Endothelial cell of umbilical vein (primary cell): ENCODE results near the gene CNIH2. TPM values are rescaled to one million over a fixed set of nuclear protein-coding genes. Genes with fewer than 3 reads are reported as not detected.

Experiments
- BruUV-seq: library from RNA; stranded (reverse); fragments of 400-500 nt; replicated peaks from 2 replicates; lab custom pipeline; 2021; lab: Mats Ljungman, UMichigan
- CTCF ChIA-PET: fragments of 300-600, 350-600 bp; sonication (Branson Sonifier 250); formaldehyde crosslinking; loops from one replicate; lab custom pipeline; 2021; ENCODE audit warnings: antibody characterized with exemption, inconsistent platforms; lab: Charles Lee
- POLR2A ChIA-PET: fragments of 300-600, 350-600 bp; sonication (Branson Sonifier 250); formaldehyde crosslinking; loops from one replicate; lab custom pipeline; 2021; ENCODE audit warnings: antibody characterized with exemption, inconsistent platforms; lab: Charles Lee
- DNase-seq: peaks from one replicate; pipeline ENCODE4 v3.0.0-alpha.2; 2011; ENCODE audit warnings: low read depth, low spot score
- FAIRE-seq: peaks from 2 replicates; lab custom pipeline; 2011; peaks lifted over from hg19 to GRCh38; lab: Jason Lieb, UNC
- H2AFZ ChIP-seq: 2 replicates; pipeline ENCODE4 v1.6.0; 2012; ENCODE audit warnings: low read depth, low read length, control low read depth, inconsistent platforms
- H3K27ac ChIP-seq: 2 replicates; pipeline ENCODE4 v1.5.1; 2011; ENCODE audit warnings: low read depth, mild to moderate bottlenecking, control low read depth, low read length, moderate library complexity; ENCODE audit not compliant: insufficient read depth
- H3K27me3 ChIP-seq, 2 experiments: 2 replicates each; pipeline versions ENCODE4 v1.6.0 to v1.6.1; 2011; ENCODE audit warnings: low read length in 2 of 2, mixed read lengths in 1 of 2; ENCODE audit not compliant: control insufficient read depth in 2 of 2, insufficient read depth in 2 of 2
- H3K36me3 ChIP-seq, 2 experiments: 2 replicates in 1 of 2; 3 replicates in 1 of 2; pipeline ENCODE4 v1.5.1; 2011; ENCODE audit warnings: low read length in 2 of 2, mild to moderate bottlenecking in 1 of 2, moderate library complexity in 1 of 2; ENCODE audit not compliant: control insufficient read depth in 2 of 2, insufficient read depth in 2 of 2; ENCODE audit errors: extremely low read depth in 1 of 2
- H3K4me1 ChIP-seq: 3 replicates; pipeline ENCODE4 v1.5.1; 2011; ENCODE audit warnings: mild to moderate bottlenecking, low read length; ENCODE audit not compliant: control insufficient read depth, insufficient read depth; ENCODE audit errors: extremely low read depth
- H3K4me2 ChIP-seq: 2 replicates; pipeline ENCODE4 v1.6.1; 2011; ENCODE audit warnings: low read length, control low read depth, mixed read lengths; ENCODE audit not compliant: insufficient read depth
- H3K4me3 ChIP-seq, 3 experiments: fragments of 200-600 bp in 1 of 3; sonication (generic), shearing (Covaris generic) in 1 of 3; replicated peaks in 1 of 3; 2 replicates each; pipeline ENCODE4 v1.5.1; 2011 to 2016; ENCODE audit warnings: control low read depth in 3 of 3, low read length in 3 of 3, mild to moderate bottlenecking in 2 of 3, inconsistent platforms in 1 of 3, low read depth in 1 of 3, moderate library complexity in 1 of 3; ENCODE audit not compliant: insufficient read depth in 1 of 3
- H3K79me2 ChIP-seq: 2 replicates; pipeline ENCODE4 v1.6.0; 2012; ENCODE audit warnings: low read length, inconsistent platforms; ENCODE audit not compliant: control insufficient read depth, insufficient read depth
- H3K9ac ChIP-seq: replicated peaks from 2 replicates; pipeline ENCODE3; 2011; ENCODE audit warnings: low read length, control low read depth; ENCODE audit not compliant: insufficient read depth; ENCODE audit errors: extremely low read depth
- H3K9me1 ChIP-seq: replicated peaks from 3 replicates; pipeline ENCODE4 v1.6.0; 2011; ENCODE audit warnings: mild to moderate bottlenecking, low read length; ENCODE audit not compliant: control insufficient read depth, insufficient read depth; ENCODE audit errors: extremely low read depth
- H3K9me3 ChIP-seq: replicated peaks from 2 replicates; pipeline ENCODE4 v1.5.1; 2012; ENCODE audit warnings: low read length, inconsistent platforms; ENCODE audit not compliant: control insufficient read depth, insufficient read depth
- H4K20me1 ChIP-seq: replicated peaks from 2 replicates; pipeline ENCODE3; 2011; ENCODE audit warnings: mild to moderate bottlenecking, low read length; ENCODE audit not compliant: control insufficient read depth, insufficient read depth; ENCODE audit errors: extremely low read depth
- CTCF ChIP-seq, 2 donors: IDR thresholded peaks; 1 replicate in 1 of 2; 2 replicates in 1 of 2; pipeline ENCODE4 v1.5.1; 2011; ENCODE audit warnings: low read length in 2 of 2, mild to moderate bottlenecking in 2 of 2, moderate library complexity in 2 of 2, control low read depth in 1 of 2, inconsistent platforms in 1 of 2, low read depth in 1 of 2; ENCODE audit not compliant: insufficient read depth in 1 of 2; ENCODE audit errors: extremely low read depth in 1 of 2
- EZH2 ChIP-seq: IDR thresholded peaks from 2 replicates; pipeline ENCODE4 v1.6.1; 2012; ENCODE audit warnings: borderline replicate concordance, low read depth, mild to moderate bottlenecking, moderate library complexity, low read length, inconsistent platforms; ENCODE audit not compliant: severe bottlenecking
- FOS ChIP-seq: IDR thresholded peaks from 2 replicates; pipeline ENCODE4 v1.6.1; 2011; ENCODE audit warnings: mild to moderate bottlenecking, low read length, moderate library complexity, borderline replicate concordance; ENCODE audit not compliant: insufficient read depth
- GATA2 ChIP-seq: IDR thresholded peaks from 2 replicates; pipeline ENCODE4 v1.7.0; 2011; ENCODE audit warnings: low read depth, mild to moderate bottlenecking, moderate library complexity, mixed read lengths, low read length; ENCODE audit not compliant: insufficient read length, insufficient read depth
- JUN ChIP-seq: IDR thresholded peaks from 2 replicates; pipeline ENCODE4 v1.6.1; 2011; ENCODE audit warnings: borderline replicate concordance, low read depth; ENCODE audit not compliant: insufficient read length, insufficient read depth
- MAX ChIP-seq: IDR thresholded peaks from 2 replicates; pipeline ENCODE4 v1.6.1; 2011; ENCODE audit not compliant: insufficient read depth, insufficient read length
- MYC ChIP-seq: IDR thresholded peaks from one replicate; pipeline ENCODE4 v1.6.1; 2011; ENCODE audit warnings: mild to moderate bottlenecking, low read depth, low read length
- POLR2A ChIP-seq: IDR thresholded peaks from 2 replicates; pipeline ENCODE4 v1.6.1; 2012; ENCODE audit warnings: low read depth, mild to moderate bottlenecking, control low read depth, low read length
- dilution Hi-C: fragments of 300-500 bp; cut with MboI; formaldehyde crosslinking; loops from one replicate; pipeline ENCODE4 v1.15.0; 2019; ENCODE audit warnings: low sequenced_read_pairs; ENCODE audit not compliant: extremely low pct_ligation_motif_present
- intact Hi-C: fragments of 100-400 bp; cut with micrococcal nuclease; formaldehyde crosslinking; loops from one replicate; pipeline ENCODE4 v1.10.0; 2022
- polyA plus RNA-seq, 4 experiments: library from polyadenylated mRNA; depleted of rRNA in 3 of 4; stranded (reverse) in 3 of 4; unstranded in 1 of 4; fragments of >200 nt; gene quantifications; 2 replicates each; pipeline versions ENCODE4 v1.2.1 to v1.2.3, GENCODE V29; 2011 to 2012; ENCODE audit warnings: missing spikeins in 1 of 4
- total RNA-seq: library from RNA; stranded (reverse); gene quantifications from 2 replicates; pipeline ENCODE4 v1.2.3, GENCODE V29; 2021

The CNIH2 gene
- total and polyA plus RNA-seq, 2 donors (not counting 3 experiments of a cell fraction or from before 2014, with no cell fraction given): 0.46 to 1.2 TPM

GRCh38 chr11:66331542-66332370 lies 53.8 kb downstream of the CNIH2 start:
- Histone ChIP-seq H3K27me3 (no peaks in the 10 kb centered on the region), H3K4me2 (no peak overlapping the region), H3K9ac (no peak overlapping the region), H2AFZ (no peak overlapping the region), H3K27ac (no peak overlapping the region), H4K20me1 (no peaks in the 10 kb centered on the region), H3K79me2 (no peaks in the 10 kb centered on the region), H3K9me3 (no peaks in the 10 kb centered on the region), H3K4me3 (no peak overlapping the region), H3K36me3 (no peaks in the 10 kb centered on the region), H3K4me1 (peaks cover 18% of the 10 kb centered on the region), H3K9me1 (no peaks in the 10 kb centered on the region)
- intact Hi-C loops: no loop called here
- dilution Hi-C loops: no loop called here
- TF ChIP-seq POLR2A: no peak
- TF ChIP-seq FOS: no peak
- TF ChIP-seq CTCF (IDR thresholded peaks at IDR 0.05; ENCODE audit: extremely low read depth in 1 of 2, insufficient read depth in 1 of 2, low read depth in 1 of 2, low read length in 2 of 2): no peak
- no peak for TF ChIP-seq JUN
- no peak for TF ChIP-seq EZH2
- no peak for TF ChIP-seq MYC
- TF ChIP-seq MAX: no peak
- TF ChIP-seq GATA2: no peak
- POLR2A ChIA-PET: no interaction called here
- CTCF ChIA-PET: interaction anchor here (8.7 kb wide), 1 partner anchor 18 kb away, joined by 225 read pairs; the partner anchor contains the start of gene CD248
- DNase-seq: no peak
- no TSS peak for BruUV-seq
- no peak for FAIRE-seq
